Measurements from ENCODE around the gene HSPA12A. TPM values are rescaled to one million over a fixed set of nuclear protein-coding genes. Genes with fewer than 3 reads are reported as not detected.

The HSPA12A gene
- total RNA-seq, 2 experiments from 2014 or later, result 0.49 TPM; not detected in 1

GRCh38 chr10:116676633-116677032, 65.7 kb downstream of the HSPA12A start:
- peaks cover 27% of the 10 kb centered on the region for H3K27me3 Mint-ChIP-seq
- peaks cover 0 to 2% of the 10 kb centered on the region in 2 experiments for H3K27me3 ChIP-seq (ENCODE audit: control insufficient read depth in 1 of 2, insufficient read depth in 2 of 2, low read length in 2 of 2)
- H3K4me3 ChIP-seq (ENCODE audit: low read length), result no peak overlapping the region
- CTCF ChIA-PET, result no interaction called here
- intact Hi-C loops (cut with DNase I, micrococcal nuclease), result no loop called here
- no peaks in the 10 kb centered on the region for H3K36me3 ChIP-seq (ENCODE audit: insufficient read depth, low read length)
- H3K36me3 Mint-ChIP-seq (ENCODE audit: low read depth), result no peaks in the 10 kb centered on the region
- no peaks in the 10 kb centered on the region for H3K9me3 ChIP-seq (ENCODE audit: control insufficient read depth in 1 of 2, insufficient read depth in 1 of 2, low read length in 2 of 2)
- no peak for TF ChIP-seq CTCF (IDR thresholded peaks at IDR 0.05)
- POLR2A ChIA-PET, result no interaction called here
- H3K27ac ChIP-seq (ENCODE audit: low read depth in 1 of 2, low read length in 2 of 2), result no peak overlapping the region
- ATAC-seq (ENCODE audit: poor library complexity), result no peak
- no peaks in the 10 kb centered on the region for H3K4me1 ChIP-seq (ENCODE audit: insufficient read depth, low read length)
- H3K4me1 Mint-ChIP-seq (ENCODE audit: low read depth), result no peaks in the 10 kb centered on the region
- no peak for DNase-seq
- H3K27ac Mint-ChIP-seq, result no peak overlapping the region
- no peaks in the 10 kb centered on the region for H3K9me3 Mint-ChIP-seq
- no peak overlapping the region for H3K4me3 Mint-ChIP-seq

DNA sequence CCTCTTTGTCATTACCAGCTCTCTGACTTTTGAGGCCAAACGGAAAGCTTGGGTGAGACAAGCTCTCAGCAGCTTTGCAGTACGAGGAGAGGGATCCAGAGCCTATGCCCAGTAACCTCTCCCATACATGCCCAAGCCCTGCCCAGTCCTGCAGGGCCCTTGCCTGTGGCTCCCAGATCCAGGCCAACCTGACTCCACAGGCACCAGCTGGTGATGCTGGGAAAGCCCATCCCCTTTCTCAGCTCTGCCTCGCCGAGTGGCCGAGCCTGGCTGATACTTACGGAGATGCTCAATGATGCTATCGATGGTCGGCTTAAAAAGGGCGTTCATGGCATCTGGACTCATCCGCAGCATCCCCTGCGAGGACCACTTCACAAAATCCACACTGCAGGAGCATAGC, 66.2 kb downstream of the HSPA12A start:
- Mint-ChIP-seq H3K4me1 (ENCODE audit: low read depth) (no peaks in the 10 kb centered on the region), H3K4me3 (no peak overlapping the region), H3K9me3 (no peaks in the 10 kb centered on the region), H3K27me3 (peaks cover 32% of the 10 kb centered on the region), H3K27ac (no peak overlapping the region), H3K36me3 (ENCODE audit: low read depth) (no peaks in the 10 kb centered on the region)
- DNase-seq, result no peak
- ATAC-seq (ENCODE audit: poor library complexity), result no peak
- Histone ChIP-seq H3K27ac (ENCODE audit: low read depth in 1 of 2, low read length in 2 of 2) (no peak overlapping the region), H3K4me3 (ENCODE audit: low read length) (no peak overlapping the region), H3K9me3 (ENCODE audit: control insufficient read depth in 1 of 2, insufficient read depth in 1 of 2, low read length in 2 of 2) (no peaks in the 10 kb centered on the region), H3K27me3 (ENCODE audit: control insufficient read depth in 1 of 2, insufficient read depth in 2 of 2, low read length in 2 of 2) (peaks cover 2% of the 10 kb centered on the region in 2 experiments), H3K36me3 (ENCODE audit: insufficient read depth, low read length) (no peaks in the 10 kb centered on the region), H3K4me1 (ENCODE audit: insufficient read depth, low read length) (no peaks in the 10 kb centered on the region)
- intact Hi-C loops (cut with DNase I, micrococcal nuclease), result no loop called here
- CTCF ChIA-PET, result no interaction called here
- no peak for TF ChIP-seq CTCF (IDR thresholded peaks at IDR 0.05)
- POLR2A ChIA-PET, result no interaction called here

DNA sequence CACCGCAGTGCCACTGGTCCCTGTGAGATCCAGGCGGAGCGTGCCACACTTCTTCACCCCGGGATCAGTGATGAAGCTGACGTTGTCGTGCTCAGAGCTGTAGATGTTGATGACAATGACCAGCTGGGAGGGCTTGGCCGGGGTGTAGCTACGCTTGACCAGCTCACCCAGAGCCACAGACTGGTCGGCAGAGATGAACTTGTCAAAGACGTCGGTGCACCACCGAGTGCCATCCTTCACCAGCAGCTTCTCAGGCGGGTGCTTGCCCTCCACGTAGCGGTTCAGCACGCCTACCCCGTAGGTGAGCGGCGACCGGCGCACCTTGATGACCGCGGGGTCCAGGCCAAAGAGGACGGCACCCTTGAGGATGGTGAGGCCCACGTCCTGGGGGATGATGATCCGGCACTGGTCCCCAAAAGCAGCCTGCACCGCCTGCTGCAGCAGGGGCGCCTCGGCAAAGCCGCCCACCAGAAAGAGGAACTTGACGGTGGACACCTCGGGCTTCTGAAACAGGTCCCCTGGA, 67.4 kb downstream of the HSPA12A start:
- intact Hi-C loops (cut with DNase I, micrococcal nuclease), result no loop called here
- POLR2A ChIA-PET, result no interaction called here
- no peak for TF ChIP-seq CTCF (IDR thresholded peaks at IDR 0.05)
- H3K4me1 Mint-ChIP-seq (ENCODE audit: low read depth), result no peaks in the 10 kb centered on the region
- ATAC-seq (ENCODE audit: poor library complexity) (no peak), DNase-seq (no peak)
- H3K9me3 Mint-ChIP-seq, result no peaks in the 10 kb centered on the region
- no peak overlapping the region for H3K27ac Mint-ChIP-seq
- Histone ChIP-seq H3K9me3 (ENCODE audit: control insufficient read depth in 1 of 2, insufficient read depth in 1 of 2, low read length in 2 of 2) (peaks cover 0 to 3% of the 10 kb centered on the region in 2 experiments), H3K36me3 (ENCODE audit: insufficient read depth, low read length) (no peaks in the 10 kb centered on the region), H3K27me3 (ENCODE audit: control insufficient read depth in 1 of 2, insufficient read depth in 2 of 2, low read length in 2 of 2) (peaks cover 2 to 11% of the 10 kb centered on the region in 2 experiments), H3K4me1 (ENCODE audit: insufficient read depth, low read length) (no peaks in the 10 kb centered on the region), H3K4me3 (ENCODE audit: low read length) (no peak overlapping the region), H3K27ac (ENCODE audit: low read depth in 1 of 2, low read length in 2 of 2) (no peak overlapping the region)
- H3K36me3 Mint-ChIP-seq (ENCODE audit: low read depth), result no peaks in the 10 kb centered on the region
- peaks cover 36% of the 10 kb centered on the region for H3K27me3 Mint-ChIP-seq
- no peak overlapping the region for H3K4me3 Mint-ChIP-seq
- CTCF ChIA-PET, result no interaction called here

Data from CD4-positive, alpha-beta T cell (primary cell).